HCT116 (cell line): ENCODE data around the gene RAPGEF6. TPM values are rescaled to one million over a fixed set of nuclear protein-coding genes. Genes with fewer than 3 reads are reported as not detected.

ENCODE experiments used
- ATAC-seq: fragments of 200-7000 bp; cut with Tn5 transposase; 2 replicates; pipeline ENCODE4 v1.9.1; 2020; ENCODE audit warnings: mild to moderate bottlenecking, moderate library complexity
- BruUV-seq: library from RNA; stranded (reverse); fragments of 400-500 nt; replicated peaks from 2 replicates; lab custom pipeline; 2021; lab: Mats Ljungman, UMichigan
- CTCF ChIA-PET: fragments of 300-600 bp; sonication (Branson Sonifier 250); formaldehyde crosslinking; loops from one replicate; lab custom pipeline; 2021; ENCODE audit warnings: antibody characterized with exemption; lab: Charles Lee
- POLR2A ChIA-PET: fragments of 300-600, 350-600 bp; sonication (Branson Sonifier 250); formaldehyde crosslinking; loops from one replicate; lab custom pipeline; 2021; ENCODE audit warnings: antibody characterized with exemption; lab: Charles Lee
- RAD21 ChIA-PET, 2 experiments: fragments of 300-600 bp; sonication (Branson Sonifier 250); formaldehyde crosslinking; loops; one replicate each; lab custom pipeline; 2023; ENCODE audit warnings: low total read pairs in 2 of 2; ENCODE audit not compliant: uncharacterized antibody in 2 of 2, unreplicated experiment in 2 of 2, low non-redundant PET in 1 of 2; lab: Charles Lee
- DNase-seq: peaks from one replicate; pipeline ENCODE4 v3.0.0-alpha.2; 2010; ENCODE audit warnings: low read depth, low spot score
- H2AFZ ChIP-seq: fragments of 200-600 bp; shearing (Covaris generic), sonication (generic); 2 replicates; pipeline ENCODE4 v1.6.1; 2017; ENCODE audit warnings: low read depth, mixed run types, mixed read lengths, antibody characterized with exemption, low read length; ENCODE audit not compliant: poor library complexity, severe bottlenecking
- H3K27ac ChIP-seq: 2 replicates; pipeline ENCODE4 v1.5.1; 2012; ENCODE audit warnings: low read depth, low read length
- H3K27me3 ChIP-seq: fragments of 200-600 bp; sonication (generic); 2 replicates; pipeline ENCODE4 v1.6.1; 2016; ENCODE audit warnings: mixed run types, low read length, mixed read lengths; ENCODE audit not compliant: insufficient read depth
- H3K36me3 ChIP-seq, 2 experiments: fragments of 200-500 bp in 1 of 2; fragments of 200-600 bp in 1 of 2; sonication (Bioruptor generic) in 1 of 2; sonication (generic) in 1 of 2; 2 replicates each; pipeline versions ENCODE4 v1.5.1 to v1.6.1; 2014 to 2016; ENCODE audit warnings: low read length in 2 of 2, inconsistent platforms in 1 of 2, mixed read lengths in 1 of 2, mixed run types in 1 of 2; ENCODE audit not compliant: insufficient read depth in 2 of 2, control insufficient read depth in 1 of 2
- H3K4me1 ChIP-seq, 2 experiments: fragments of 200-600 bp in 1 of 2; sonication (generic) in 1 of 2; 2 replicates each; pipeline versions ENCODE4 v1.5.1 to v1.6.1; 2012 to 2017; ENCODE audit warnings: low read length in 2 of 2, inconsistent platforms in 1 of 2, mild to moderate bottlenecking in 1 of 2, mixed read lengths in 1 of 2, mixed run types in 1 of 2, moderate library complexity in 1 of 2; ENCODE audit not compliant: insufficient read depth in 2 of 2, control insufficient read depth in 1 of 2
- H3K4me2 ChIP-seq: fragments of 200-600 bp; sonication (generic); 2 replicates; pipeline ENCODE4 v1.6.1; 2017; ENCODE audit warnings: mixed run types, low read length, mixed read lengths
- H3K4me3 ChIP-seq, 2 experiments: fragments of 200-600 bp in 1 of 2; sonication (generic) in 1 of 2; replicated peaks in 1 of 2; 2 replicates each; pipeline ENCODE4 v1.5.1; 2011 to 2016; ENCODE audit warnings: low read length in 2 of 2, control low read depth in 1 of 2, low read depth in 1 of 2, mild to moderate bottlenecking in 1 of 2, mixed read lengths in 1 of 2, mixed run types in 1 of 2
- H3K79me2 ChIP-seq: fragments of 200-600 bp; sonication (generic); 2 replicates; pipeline ENCODE4 v1.6.1; 2017; ENCODE audit warnings: mild to moderate bottlenecking, mixed run types, low read length, moderate library complexity, mixed read lengths; ENCODE audit not compliant: insufficient read depth
- H3K9ac ChIP-seq: fragments of 200-600 bp; sonication (generic); 2 replicates; pipeline ENCODE4 v1.6.1; 2016; ENCODE audit warnings: low read length, mixed read lengths
- H3K9me2 ChIP-seq: fragments of 200-600 bp; sonication (generic), shearing (Covaris generic); 2 replicates; pipeline ENCODE4 v1.6.1; 2017; ENCODE audit warnings: mixed run types, mild to moderate bottlenecking, moderate library complexity; ENCODE audit not compliant: insufficient read depth
- H3K9me3 ChIP-seq, 2 experiments: fragments of 200-500 bp in 1 of 2; fragments of 200-600 bp in 1 of 2; sonication (Bioruptor generic) in 1 of 2; sonication (generic) in 1 of 2; 2 replicates each; pipeline ENCODE4 v1.6.1; 2014 to 2017; ENCODE audit warnings: low read length in 2 of 2, mixed read lengths in 2 of 2, inconsistent platforms in 1 of 2, low read depth in 1 of 2, mild to moderate bottlenecking in 1 of 2, mixed run types in 1 of 2, moderate library complexity in 1 of 2; ENCODE audit not compliant: control insufficient read depth in 1 of 2, insufficient read depth in 1 of 2
- H4K20me1 ChIP-seq: fragments of 200-600 bp; sonication (generic), shearing (Covaris generic); 2 replicates; pipeline ENCODE4 v1.6.1; 2017; ENCODE audit warnings: mixed run types, mild to moderate bottlenecking, moderate library complexity; ENCODE audit not compliant: insufficient read depth
- EGR1 ChIP-seq: IDR thresholded peaks from 2 replicates; pipeline ENCODE4 v1.6.1; 2012; ENCODE audit warnings: low read depth
- ELF1 ChIP-seq: IDR thresholded peaks from 2 replicates; pipeline ENCODE4 v1.6.1; 2012; ENCODE audit warnings: low read depth, borderline replicate concordance
- EZH2 ChIP-seq: fragments of 200-600 bp; sonication (generic); IDR thresholded peaks from 2 replicates; pipeline ENCODE4 v1.6.1; 2017; ENCODE audit warnings: antibody characterized with exemption, mixed run types
- EZH2phosphoT487 ChIP-seq: fragments of 200-600 bp; IDR thresholded peaks from 2 replicates; pipeline ENCODE4 v1.6.1; 2018; ENCODE audit warnings: antibody characterized with exemption, borderline replicate concordance
- MAX ChIP-seq: IDR thresholded peaks from 2 replicates; pipeline ENCODE4 v1.6.1; 2012
- POLR2A ChIP-seq: IDR thresholded peaks from 2 replicates; pipeline ENCODE4 v1.7.0; 2011; ENCODE audit warnings: borderline replicate concordance; ENCODE audit not compliant: insufficient read depth, insufficient read length; ENCODE audit errors: extremely low read depth
- REST ChIP-seq: IDR thresholded peaks from 2 replicates; pipeline ENCODE4 v1.6.1; 2012; ENCODE audit warnings: low read depth
- ZFX ChIP-seq: fragments of 450-650 bp; IDR thresholded peaks from 2 replicates; pipeline ENCODE4 v1.6.1; 2017
- ZNF274 ChIP-seq: fragments of 200-500 bp; sonication (Bioruptor generic); IDR thresholded peaks from 2 replicates; pipeline ENCODE4 v1.6.1; 2014; ENCODE audit warnings: mild to moderate bottlenecking, low read depth, low read length, inconsistent platforms
- intact Hi-C: fragments of 100-400 bp; cut with micrococcal nuclease; formaldehyde crosslinking; loops from 2 replicates; pipeline ENCODE4 v1.10.0; 2022
- total RNA-seq: library from RNA; stranded (reverse); gene quantifications from one replicate; pipeline ENCODE4 v1.2.1, GENCODE V29; 2021; ENCODE audit not compliant: unreplicated experiment

RAPGEF6 gene
- total RNA-seq, 1 experiment from 2014 or later = 18.4 TPM

GRCh38 chr5:131542723-131543122 lies 92.3 kb downstream of the RAPGEF6 start:
- no peaks in the 10 kb centered on the region for H3K4me1 ChIP-seq
- DNase-seq (no peak), ATAC-seq (no peak)
- H3K79me2 ChIP-seq = no peaks in the 10 kb centered on the region
- no peak overlapping the region for H3K9ac ChIP-seq
- H3K36me3 ChIP-seq = peaks cover 0 to 4% of the 10 kb centered on the region in 2 experiments; a peak in 1 of 4 replicates
- H3K27ac ChIP-seq = no peak overlapping the region
- BruUV-seq = no TSS peak
- no peak overlapping the region for H3K4me3 ChIP-seq
- no peak for TF ChIP-seq EZH2
- TF ChIP-seq REST = no peak
- TF ChIP-seq EGR1 = no peak
- TF ChIP-seq MAX = no peak
- TF ChIP-seq POLR2A = no peak
- no peak for TF ChIP-seq ZNF274
- TF ChIP-seq EZH2phosphoT487 = no peak
- no peak for TF ChIP-seq ZFX
- TF ChIP-seq ELF1 = no peak
- H3K4me2 ChIP-seq = no peak overlapping the region
- ChIA-PET RAD21 (no interaction called here), POLR2A (no interaction called here), CTCF (no interaction called here)
- intact Hi-C loops = no loop called here
- no peaks in the 10 kb centered on the region for H3K9me2 ChIP-seq
- 0 out of 2 replicates have a peak, but pooled peaks cover 3% of the 10 kb centered on the region for H4K20me1 ChIP-seq
- no peak overlapping the region for H2AFZ ChIP-seq
- H3K9me3 ChIP-seq = no peaks in the 10 kb centered on the region
- no peaks in the 10 kb centered on the region for H3K27me3 ChIP-seq
